Measurements from ENCODE around the gene SLC12A1.
A peak's percentile ranks its signal among the peaks of the same experiment; 100 is the strongest.

The SLC12A1 gene

DNA sequence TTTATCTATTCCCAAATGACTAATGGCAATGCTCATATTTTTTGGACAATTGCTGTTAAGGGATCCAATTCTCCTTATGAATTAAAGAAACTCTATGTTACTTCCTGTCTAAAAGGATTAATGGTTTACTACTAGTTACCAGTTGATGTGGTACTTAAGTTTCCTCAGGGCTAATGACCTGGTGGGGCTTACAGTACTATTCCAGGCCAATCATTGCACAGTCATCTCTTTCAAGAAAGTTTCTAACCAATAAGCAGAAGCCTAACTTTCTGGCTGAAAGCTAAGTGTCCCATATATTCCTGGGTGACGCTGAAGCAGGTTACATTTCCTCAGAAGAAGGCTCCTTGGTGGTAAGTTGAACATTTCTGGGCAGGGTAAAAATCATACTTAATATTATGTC is at the start of gene SLC12A1:
SLC12A1 (plus strand) TSS at position 322 of the 400 bp plus-strand sequence. CDS start 1,418 bp downstream, outside the sequence.
- DNase-seq (ENCODE audit: low read depth) = no peak

DNA sequence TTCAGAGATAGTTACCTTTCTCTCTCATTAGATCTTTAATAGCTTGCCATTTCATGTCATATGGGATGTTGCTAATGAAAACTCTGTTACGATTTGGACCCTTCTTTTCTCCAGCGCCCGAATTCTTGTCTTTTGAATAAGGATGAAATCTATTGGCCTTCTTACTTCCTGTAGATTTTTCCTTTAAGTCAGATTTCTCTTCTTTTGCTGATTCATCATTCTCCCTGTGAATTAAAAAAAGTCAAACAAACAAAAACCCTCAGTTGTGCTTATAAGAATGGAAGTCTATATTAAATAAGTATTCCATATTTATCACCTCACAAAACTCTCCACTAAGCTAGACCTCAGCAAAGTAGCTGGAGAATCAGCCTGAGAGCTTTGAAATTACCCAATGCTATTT is 37.5 kb upstream of the SLC12A1 start:
- no peak for DNase-seq (ENCODE audit: low read depth)

DNA sequence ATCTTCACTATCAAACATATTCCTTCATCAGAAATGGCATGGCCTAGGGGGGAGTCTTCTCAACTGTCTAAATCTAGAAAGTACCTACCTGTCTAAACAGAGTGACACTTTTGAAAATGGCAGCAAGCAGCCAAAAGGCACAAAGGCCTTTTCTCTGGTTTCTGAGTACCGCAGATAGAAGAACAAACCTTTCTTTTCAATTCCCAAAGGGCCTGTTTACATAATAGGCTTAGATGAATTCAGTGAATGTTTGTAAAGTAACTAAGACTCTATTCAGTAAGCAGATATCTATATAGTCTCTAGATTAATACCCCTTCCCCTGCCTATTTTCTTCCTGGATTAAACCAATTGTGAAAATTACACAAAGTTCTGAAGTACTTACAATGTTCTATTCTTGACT is 35.1 kb upstream of the SLC12A1 start:
- no peak for DNase-seq (ENCODE audit: low read depth)

GRCh38 chr15:48175126-48175525 is 31.0 kb upstream of the SLC12A1 start:
- DNase-seq (ENCODE audit: low read depth) = no peak

- DNase-seq (ENCODE audit: low read depth) = no peak
Observed at GRCh38 chr15:48176112-48176511, 30.0 kb upstream of the SLC12A1 start.

DNA sequence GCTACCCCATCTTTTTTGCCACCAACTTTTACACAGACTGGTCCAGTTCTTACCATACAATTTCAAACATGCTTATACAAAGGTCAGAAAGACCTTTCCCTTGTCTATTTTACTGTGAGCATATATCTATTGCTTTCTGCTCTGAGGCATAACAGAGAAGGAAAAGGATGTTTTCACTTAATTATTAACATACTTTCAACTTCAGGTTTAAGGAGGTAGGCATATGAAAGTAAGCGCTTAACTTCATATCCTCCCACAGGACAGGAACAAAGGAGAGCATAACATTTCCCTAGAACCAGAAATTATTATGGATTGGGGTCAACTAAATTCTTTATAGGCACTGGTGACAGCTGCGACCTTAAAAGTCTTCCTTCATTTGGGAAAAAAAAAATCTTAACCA is 29.1 kb upstream of the SLC12A1 start:
- DNase-seq (ENCODE audit: low read depth) = no peak

DNA sequence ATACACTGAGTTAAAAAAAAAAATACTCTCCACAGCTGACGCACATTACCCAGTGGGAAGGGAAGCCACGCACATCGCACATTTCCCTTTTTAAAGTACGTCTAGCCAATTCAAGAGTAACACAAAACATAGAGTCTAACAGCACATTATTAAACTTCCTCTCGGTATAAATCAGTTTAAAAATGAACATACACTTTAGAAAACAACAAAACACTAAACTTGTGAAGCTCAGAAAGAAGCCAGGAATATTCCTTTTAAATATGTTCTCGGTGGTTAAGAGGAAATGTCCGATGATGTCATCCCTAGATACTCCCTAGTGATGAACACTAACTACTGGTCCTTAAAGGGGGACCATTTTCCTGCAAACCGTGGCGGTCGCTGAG is 28.7 kb upstream of the SLC12A1 start:
- DNase-seq (ENCODE audit: low read depth) = no peak

DNA sequence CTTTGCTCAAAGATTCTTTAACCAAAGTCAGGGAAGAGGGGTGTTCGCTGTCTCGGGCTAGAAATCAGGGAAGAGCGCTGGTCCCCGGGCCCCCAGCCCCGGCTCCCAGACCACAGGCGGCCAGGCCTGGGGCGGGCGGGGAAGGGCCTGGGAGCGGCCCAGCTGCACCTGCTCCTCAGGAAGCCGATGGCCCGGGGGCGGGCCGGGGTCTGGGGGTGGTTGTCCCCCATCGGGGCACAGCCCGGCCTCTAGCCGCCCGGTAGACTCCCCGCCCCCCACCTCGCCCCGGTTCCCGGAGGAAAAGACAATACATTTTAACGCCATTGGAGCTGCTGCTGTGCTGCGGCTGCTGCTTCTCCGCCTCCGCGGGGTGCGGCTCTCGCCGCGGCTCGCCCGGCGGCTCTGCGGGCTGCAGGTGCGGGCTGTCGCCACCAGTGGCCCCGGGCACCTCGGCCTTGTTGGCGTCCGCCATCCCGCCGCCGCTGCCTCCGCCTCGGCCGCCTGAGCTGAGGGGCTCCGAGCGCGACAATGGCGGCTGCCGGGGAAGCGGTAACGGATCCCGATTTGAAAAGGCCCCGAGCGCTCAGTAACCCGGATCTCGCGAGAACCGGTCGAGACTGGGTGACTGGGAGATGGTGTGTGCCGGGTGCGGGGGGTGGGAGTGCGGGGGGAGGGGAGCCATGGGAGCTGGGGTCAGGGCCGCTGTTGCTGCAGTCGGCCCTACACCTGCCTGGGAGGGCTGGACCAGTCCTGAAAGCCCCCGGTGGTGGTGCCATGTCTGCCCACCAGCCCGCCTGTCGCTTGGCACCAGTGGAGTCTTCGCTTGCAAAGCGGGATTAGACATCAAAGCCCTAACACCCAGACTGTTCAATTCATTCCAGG is 28.1 kb upstream of the SLC12A1 start, which contains the start of gene MYEF2:
MYEF2 (minus strand) TSS at position 530 of the 882 bp plus-strand sequence; CDS start at position 472, 58 bp downstream.
- no peak for DNase-seq (ENCODE audit: low read depth)

DNA sequence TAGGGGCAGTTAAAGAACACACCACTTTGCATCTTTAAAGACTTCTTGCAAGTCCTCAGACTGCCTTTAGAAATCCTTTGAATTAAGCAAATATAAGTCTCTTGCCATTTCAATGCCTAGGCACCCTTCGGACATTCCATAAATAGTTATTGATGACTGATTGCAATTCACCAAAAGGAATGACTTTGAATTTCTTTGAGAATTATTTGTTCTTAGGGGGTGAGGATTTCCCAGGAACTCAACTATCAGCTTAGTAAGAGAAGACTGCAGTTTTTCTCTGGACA is 27.5 kb upstream of the SLC12A1 start:
- DNase-seq (ENCODE audit: low read depth) = no peak

- no peak for DNase-seq (ENCODE audit: low read depth)
Observed at GRCh38 chr15:48182749-48183148, 23.4 kb upstream of the SLC12A1 start.

- no peak for DNase-seq (ENCODE audit: low read depth)
Observed at GRCh38 chr15:48185529-48185928, 20.6 kb upstream of the SLC12A1 start.

GRCh38 chr15:48186271-48186670 is 19.8 kb upstream of the SLC12A1 start:
- no peak for DNase-seq (ENCODE audit: low read depth)

DNA sequence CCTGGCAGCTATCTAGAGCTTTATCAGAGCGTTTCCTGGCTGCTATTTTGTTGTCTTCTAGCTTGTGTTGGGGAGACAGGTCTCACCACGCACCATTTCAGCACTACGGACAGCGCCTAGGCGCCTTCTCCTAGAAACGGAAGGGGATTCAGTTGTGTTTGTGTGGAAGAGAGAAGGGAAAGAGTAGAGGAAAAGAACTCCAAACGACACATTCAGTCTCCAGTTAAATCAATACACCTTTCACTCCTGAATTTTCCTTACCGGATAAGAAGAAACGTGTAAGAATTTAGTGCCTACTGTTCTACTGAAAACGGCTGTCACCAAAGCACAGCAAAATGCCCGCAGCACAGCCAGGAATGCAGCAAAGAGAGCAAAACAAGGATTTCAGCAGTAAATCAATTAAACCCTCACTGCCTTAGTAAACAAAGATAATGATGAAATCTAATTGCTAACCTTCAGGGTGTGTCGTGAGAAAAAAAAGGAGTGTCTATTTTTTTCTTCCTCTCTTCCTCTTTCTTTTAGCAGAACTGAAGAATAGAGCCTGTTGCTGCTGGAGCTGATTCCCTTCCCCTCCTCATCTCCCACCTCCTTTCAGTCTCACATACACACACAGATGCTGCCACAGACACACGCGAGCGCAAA is 15.0 kb upstream of the SLC12A1 start:
- no peak for DNase-seq (ENCODE audit: low read depth)

- DNase-seq (ENCODE audit: low read depth) = no peak
Observed at GRCh38 chr15:48191574-48192225, 14.4 kb upstream of the SLC12A1 start, which contains the start of gene CTXN2. Gene CTXN2 (plus strand): TSS chr15:48191665. CDS start chr15:48201301, 9,636 bp downstream.

DNA sequence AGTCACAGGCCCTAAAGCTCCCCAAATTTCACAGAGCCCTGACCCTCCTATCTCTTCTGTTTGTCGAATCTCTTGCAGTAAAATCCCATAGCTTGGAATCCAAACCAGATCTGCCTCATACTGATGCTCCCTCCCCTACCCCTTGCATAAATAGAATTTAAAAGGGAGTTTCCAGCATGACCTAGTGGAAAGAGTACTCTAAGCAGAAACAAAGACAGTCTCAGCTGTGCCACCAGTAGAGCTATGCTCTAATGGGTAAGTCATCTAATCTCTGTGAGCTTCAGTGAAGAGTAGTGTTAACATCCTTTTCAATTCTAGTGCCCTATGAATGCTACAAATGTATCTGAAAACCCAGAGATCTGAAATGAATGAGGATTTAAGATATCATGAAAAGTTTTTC is 4.0 kb upstream of the SLC12A1 start:
- DNase-seq (ENCODE audit: low read depth) = no peak

DNA sequence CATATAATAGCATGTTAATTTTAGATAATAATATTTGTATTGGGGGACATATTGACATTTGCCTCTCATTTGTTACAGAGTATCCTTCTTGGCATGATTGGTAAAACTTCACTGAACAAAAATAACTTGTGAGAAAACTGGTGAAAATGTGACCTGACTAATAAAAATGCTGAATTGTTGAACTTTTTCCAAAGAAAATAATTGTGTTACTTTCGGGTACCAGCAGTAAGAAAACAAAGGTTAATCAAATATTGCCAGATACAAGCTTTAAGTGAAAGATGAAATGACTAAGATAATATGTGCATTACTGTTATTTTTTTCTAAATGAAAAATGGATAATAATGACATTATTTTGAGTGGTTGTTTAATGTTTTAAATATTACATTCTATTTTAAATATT is 15.2 kb downstream of the SLC12A1 start:
- no peak for DNase-seq (ENCODE audit: low read depth)

GRCh38 chr15:48221885-48222284 is 15.8 kb downstream of the SLC12A1 start:
- DNase-seq (ENCODE audit: low read depth) = peak; percentile 16

DNA sequence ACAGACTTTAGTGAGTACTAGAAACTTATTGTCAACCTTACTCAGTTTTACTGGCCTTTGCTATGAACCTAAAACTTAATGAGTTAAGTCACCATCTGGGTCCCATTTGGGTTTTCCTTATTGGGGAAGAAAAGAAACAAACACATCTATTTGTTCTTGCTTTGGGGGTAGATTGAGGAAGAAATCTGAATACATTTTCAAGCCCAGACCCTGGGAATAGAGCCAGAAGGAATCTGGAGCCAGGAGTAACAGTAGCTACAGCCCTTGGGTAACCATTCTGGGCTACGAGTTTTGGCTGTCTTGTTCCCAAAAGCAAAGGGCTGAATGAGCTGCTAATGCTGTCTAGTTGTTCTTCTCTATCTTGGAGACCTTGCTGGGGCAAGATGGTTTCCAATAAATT is 16.5 kb downstream of the SLC12A1 start:
- no peak for DNase-seq (ENCODE audit: low read depth)

DNA sequence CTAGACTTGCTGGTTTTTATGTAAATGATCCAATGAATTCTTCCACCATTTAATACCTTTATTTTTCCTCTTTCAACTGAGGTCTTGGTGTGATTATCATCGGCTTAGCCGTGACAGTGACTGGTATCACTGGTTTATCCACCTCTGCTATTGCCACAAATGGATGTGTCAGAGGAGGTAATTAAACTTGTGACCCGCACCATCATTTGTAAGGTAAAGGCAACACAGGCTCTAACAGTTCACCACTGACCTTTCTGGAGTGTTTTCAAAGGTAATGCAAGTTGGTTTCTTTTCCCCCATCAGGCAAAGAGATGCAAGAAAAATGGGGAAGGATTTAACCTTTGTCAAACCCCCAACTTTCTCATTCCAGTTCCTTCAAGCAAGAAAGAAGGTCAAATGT is 19.7 kb downstream of the SLC12A1 start:
- DNase-seq (ENCODE audit: low read depth) = no peak

- no peak for DNase-seq (ENCODE audit: low read depth)
Observed at GRCh38 chr15:48230498-48230897, 24.4 kb downstream of the SLC12A1 start.

DNA sequence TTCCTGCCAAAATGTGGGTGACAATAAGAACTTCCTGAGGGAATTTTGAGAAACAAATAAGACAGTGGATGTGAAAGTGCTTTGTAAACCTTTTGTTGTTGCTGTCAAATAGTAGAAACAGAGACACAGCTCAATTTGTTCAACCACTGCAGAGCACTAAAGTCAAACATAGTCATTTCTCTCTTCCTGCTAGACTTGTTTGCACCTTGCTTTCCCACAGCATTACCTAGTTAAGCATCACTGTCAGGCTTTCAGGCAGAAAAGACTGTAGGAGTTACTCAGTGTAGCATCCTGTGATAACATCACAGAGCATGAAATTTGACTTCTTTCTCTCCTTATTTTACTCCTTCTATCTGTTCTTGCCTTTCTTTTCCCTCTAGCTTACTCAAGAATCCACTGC is 27.1 kb downstream of the SLC12A1 start:
- DNase-seq (ENCODE audit: low read depth) = no peak

DNA sequence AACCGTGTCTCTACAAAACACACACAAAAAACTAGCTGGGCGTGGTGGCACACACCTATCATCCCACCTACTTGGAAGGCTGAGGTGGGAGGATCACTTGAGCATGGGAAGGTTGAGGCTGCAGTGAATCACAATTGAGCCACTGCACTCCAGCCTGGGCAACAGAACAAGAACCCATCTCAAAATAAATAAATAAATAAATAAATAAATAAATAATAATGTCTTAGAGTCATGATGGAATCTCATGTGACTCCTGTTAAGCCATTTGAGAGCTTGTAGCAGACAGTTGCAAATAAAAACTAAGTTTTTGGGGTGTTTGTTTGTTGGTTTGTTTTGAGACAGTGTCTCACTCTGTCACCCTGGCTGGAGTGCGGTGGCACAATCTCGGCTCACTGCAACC is 33.2 kb downstream of the SLC12A1 start:
- no peak for DNase-seq (ENCODE audit: low read depth)

GRCh38 chr15:48242015-48242414 is 35.9 kb downstream of the SLC12A1 start:
- DNase-seq (ENCODE audit: low read depth) = no peak
